Endodermal cell (in vitro differentiated cells): ENCODE data around the gene TEX14. TPM values are rescaled to one million over a fixed set of nuclear protein-coding genes. Genes with fewer than 3 reads are reported as not detected.

Source experiments
- DNase-seq: peaks from one replicate; pipeline ENCODE4 v3.0.0-alpha.2; 2017
- H3K27ac ChIP-seq: 2 replicates; pipeline ENCODE4 v1.5.1; 2013; ENCODE audit warnings: mild to moderate bottlenecking, low read depth, low read length, moderate library complexity
- H3K27me3 ChIP-seq: 2 replicates; pipeline ENCODE4 v1.6.1; 2013; ENCODE audit warnings: mild to moderate bottlenecking, low read length, moderate library complexity; ENCODE audit not compliant: insufficient read depth, control insufficient read depth, poor library complexity, severe bottlenecking
- H3K36me3 ChIP-seq: 2 replicates; pipeline ENCODE4 v1.7.0; 2013; ENCODE audit warnings: mild to moderate bottlenecking, low read length, moderate library complexity; ENCODE audit not compliant: control insufficient read depth, insufficient read depth
- H3K4me1 ChIP-seq: one replicate; pipeline ENCODE4 v1.7.0; 2013; ENCODE audit warnings: low read length; ENCODE audit not compliant: control insufficient read depth, insufficient read depth
- H3K4me3 ChIP-seq: 2 replicates; pipeline ENCODE4 v1.5.1; 2013; ENCODE audit warnings: mild to moderate bottlenecking, low read length, moderate library complexity
- H3K9ac ChIP-seq: 2 replicates; pipeline ENCODE4 v1.6.1; 2013; ENCODE audit warnings: mild to moderate bottlenecking, low read length, moderate library complexity; ENCODE audit not compliant: poor library complexity, severe bottlenecking; ENCODE audit errors: extremely low read depth
- H3K9me3 ChIP-seq: 2 replicates; pipeline ENCODE4 v1.6.1; 2013; ENCODE audit warnings: mild to moderate bottlenecking, low read length, moderate library complexity; ENCODE audit not compliant: control insufficient read depth
- H3K27ac Mint-ChIP-seq: 2 replicates; pipeline ENCODE4 v1.8.0; 2020; ENCODE audit warnings: mixed read lengths
- H3K27me3 Mint-ChIP-seq: 2 replicates; pipeline ENCODE4 v1.8.0; 2021; ENCODE audit warnings: mild to moderate bottlenecking, mixed read lengths; ENCODE audit not compliant: insufficient read depth
- H3K36me3 Mint-ChIP-seq: 2 replicates; pipeline ENCODE4 v1.8.0; 2020; ENCODE audit warnings: low read depth, mixed read lengths
- H3K4me1 Mint-ChIP-seq: 2 replicates; pipeline ENCODE4 v1.8.0; 2020; ENCODE audit warnings: mixed read lengths
- H3K4me3 Mint-ChIP-seq: 2 replicates; pipeline ENCODE4 v1.8.0; 2020; ENCODE audit warnings: mild to moderate bottlenecking, moderate library complexity, mixed read lengths
- H3K9me3 Mint-ChIP-seq: 2 replicates; pipeline ENCODE4 v1.8.0; 2020; ENCODE audit warnings: mild to moderate bottlenecking, mixed read lengths
- CTCF ChIP-seq: fragments of 200-600 bp; sonication (generic); conservative IDR thresholded peaks from 2 replicates; pipeline ENCODE4 v1.5.0; 2021; ENCODE audit warnings: antibody characterized with exemption, mild to moderate bottlenecking
- WGBS, 2 experiments: methylation state at CpG; one replicate each; pipeline versions ENCODE4 v1.1.5 to v1.1.7; 2013; ENCODE audit warnings: missing lambda C conversion rate in 2 of 2, mixed read lengths in 1 of 2; ENCODE audit not compliant: insufficient coverage in 1 of 2, insufficient read length in 1 of 2; 5-methylcytosine and 5-hydroxymethylcytosine counted together
- total RNA-seq, 2 donors: library from RNA; stranded (reverse); fragmentation: NEBNext Ultra II Directional in 1 of 2; extraction: Animal tissue kit (Norgen Biotek cat#: 25700) in 1 of 2; gene quantifications; 2 replicates in 1 of 2; 3 replicates in 1 of 2; pipeline ENCODE4 v1.2.1, GENCODE V29; 2021

Gene TEX14
- total RNA-seq, 2 donors from 2014 or later, result 0.09 to 0.18 TPM

GRCh38 chr17:58537266-58537665 lies 154.6 kb downstream of the TEX14 start:
- no peak for DNase-seq
- H3K9me3 ChIP-seq, result no peaks in the 10 kb centered on the region
- no peak overlapping the region for H3K27ac ChIP-seq
- Mint-ChIP-seq H3K4me1 (peaks cover 5% of the 10 kb centered on the region), H3K36me3 (no peaks in the 10 kb centered on the region), H3K9me3 (no peaks in the 10 kb centered on the region), H3K4me3 (no peak overlapping the region), H3K27ac (no peak overlapping the region), H3K27me3 (peaks cover 46% of the 10 kb centered on the region)
- H3K4me3 ChIP-seq, result no peak overlapping the region
- H3K4me1 ChIP-seq, result no peaks in the 10 kb centered on the region
- peaks cover 37% of the 10 kb centered on the region for H3K27me3 ChIP-seq
- TF ChIP-seq CTCF, result no peak
- H3K36me3 ChIP-seq, result no peaks in the 10 kb centered on the region
- no peak overlapping the region for H3K9ac ChIP-seq
- WGBS, 2 experiments, result 81 to 98% methylated on average over 2 to 3 of the region's 4 CpGs

GRCh38 chr17:58536542-58536941 lies 155.3 kb downstream of the TEX14 start:
- Mint-ChIP-seq H3K27me3 (peaks cover 47% of the 10 kb centered on the region), H3K9me3 (no peaks in the 10 kb centered on the region), H3K4me1 (peaks cover 7% of the 10 kb centered on the region), H3K27ac (no peak overlapping the region), H3K36me3 (no peaks in the 10 kb centered on the region), H3K4me3 (no peak overlapping the region)
- Histone ChIP-seq H3K4me3 (no peak overlapping the region), H3K9ac (no peak overlapping the region), H3K36me3 (no peaks in the 10 kb centered on the region), H3K27me3 (peaks cover 40% of the 10 kb centered on the region), H3K9me3 (no peaks in the 10 kb centered on the region), H3K4me1 (no peaks in the 10 kb centered on the region), H3K27ac (no peak overlapping the region)
- 87 to 100% methylated on average over 2 to 3 of the region's 3 CpGs for WGBS, 2 experiments
- no peak for TF ChIP-seq CTCF
- no peak for DNase-seq

GRCh38 chr17:58535431-58535830 lies 156.4 kb downstream of the TEX14 start:
- Histone ChIP-seq H3K27me3 (peaks cover 51% of the 10 kb centered on the region), H3K4me3 (no peak overlapping the region), H3K4me1 (no peaks in the 10 kb centered on the region), H3K36me3 (no peaks in the 10 kb centered on the region), H3K9ac (no peak overlapping the region), H3K9me3 (no peaks in the 10 kb centered on the region), H3K27ac (no peak overlapping the region)
- peaks cover 7% of the 10 kb centered on the region for H3K4me1 Mint-ChIP-seq
- no peak for DNase-seq
- peaks cover 59% of the 10 kb centered on the region for H3K27me3 Mint-ChIP-seq
- H3K36me3 Mint-ChIP-seq, result no peaks in the 10 kb centered on the region
- TF ChIP-seq CTCF, result no peak
- H3K27ac Mint-ChIP-seq, result no peak overlapping the region
- WGBS, 2 experiments, result 88% methylated on average over 2 of the region's 2 CpGs
- H3K9me3 Mint-ChIP-seq, result no peaks in the 10 kb centered on the region
- H3K4me3 Mint-ChIP-seq, result no peak overlapping the region
